Activated naive CD4-positive, alpha-beta T cell treated with anti-CD3 and anti-CD28 coated beads for 36 hours (primary cell): Measurements from ENCODE around the gene LIN7B. TPM values are rescaled to one million over a fixed set of nuclear protein-coding genes. Genes with fewer than 3 reads are reported as not detected.

Source experiments
- CTCF ChIA-PET: fragments of 350-600 bp; sonication (Branson Sonifier 250); formaldehyde crosslinking; loops from one replicate; lab custom pipeline; 2021; ENCODE audit warnings: antibody characterized with exemption; lab: Charles Lee
- DNase-seq: peaks from one replicate; pipeline ENCODE4 v3.0.0-alpha.2; 2020
- H3K27ac Mint-ChIP-seq: one replicate; pipeline ENCODE4 v1.8.0; 2021; ENCODE audit warnings: mild to moderate bottlenecking, mixed read lengths
- H3K27me3 Mint-ChIP-seq: one replicate; pipeline ENCODE4 v1.8.0; 2021; ENCODE audit warnings: low read depth, mixed read lengths
- H3K36me3 Mint-ChIP-seq: one replicate; pipeline ENCODE4 v1.8.0; 2021; ENCODE audit warnings: low read depth, mixed read lengths
- H3K4me1 Mint-ChIP-seq: one replicate; pipeline ENCODE4 v1.8.0; 2021; ENCODE audit warnings: low read depth, mixed read lengths
- H3K4me3 Mint-ChIP-seq: one replicate; pipeline ENCODE4 v1.8.0; 2021; ENCODE audit warnings: mild to moderate bottlenecking, moderate library complexity, mixed read lengths
- H3K9me3 Mint-ChIP-seq: one replicate; pipeline ENCODE4 v1.8.0; 2021; ENCODE audit warnings: mixed read lengths
- intact Hi-C: fragments of 100-400 bp; cut with micrococcal nuclease; formaldehyde crosslinking; loops from one replicate; pipeline ENCODE4 v1.15.1; 2023
- total RNA-seq, 2 experiments: library from RNA; stranded (reverse); gene quantifications; one replicate each; pipeline ENCODE4 v1.2.3, GENCODE V29; 2021

LIN7B gene
- total RNA-seq, 2 experiments from 2014 or later, result 3.4 to 3.8 TPM

DNA sequence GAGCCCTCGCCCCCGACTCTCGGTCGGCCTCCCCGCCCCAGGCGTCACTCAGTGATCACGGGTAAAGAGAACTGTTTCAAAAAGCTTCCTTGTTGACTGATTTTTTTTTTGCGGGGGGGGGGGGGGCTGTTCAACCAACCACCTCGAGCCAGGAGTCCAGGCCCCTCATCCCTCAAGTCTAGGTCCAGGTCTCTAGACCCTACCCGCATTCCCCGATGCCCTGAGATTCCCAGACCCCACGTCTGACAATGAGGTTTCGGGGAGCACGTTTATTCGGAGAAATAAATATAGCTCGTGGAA lies 36.7 kb downstream of the LIN7B start:
- peaks cover 20% of the 10 kb centered on the region for H3K4me1 Mint-ChIP-seq
- H3K27ac Mint-ChIP-seq, result no peak overlapping the region
- intact Hi-C loops, result loop anchor here (2.0 kb wide), 1 partner anchor 32 kb away; the partner anchor contains the start of genes C19orf73 and PPFIA3
- DNase-seq, result no peak
- H3K9me3 Mint-ChIP-seq, result no peaks in the 10 kb centered on the region
- no peaks in the 10 kb centered on the region for H3K36me3 Mint-ChIP-seq
- CTCF ChIA-PET, result interaction anchor here (0.5 to 3.2 kb wide), 4 partner anchors 37 to 661 kb away, joined by 4 to 9 read pairs (median 4); partner anchors contain the start of gene LIN7B
- H3K27me3 Mint-ChIP-seq, result peaks cover 80% of the 10 kb centered on the region
- peak overlapping the region; percentile 24 for H3K4me3 Mint-ChIP-seq

DNA sequence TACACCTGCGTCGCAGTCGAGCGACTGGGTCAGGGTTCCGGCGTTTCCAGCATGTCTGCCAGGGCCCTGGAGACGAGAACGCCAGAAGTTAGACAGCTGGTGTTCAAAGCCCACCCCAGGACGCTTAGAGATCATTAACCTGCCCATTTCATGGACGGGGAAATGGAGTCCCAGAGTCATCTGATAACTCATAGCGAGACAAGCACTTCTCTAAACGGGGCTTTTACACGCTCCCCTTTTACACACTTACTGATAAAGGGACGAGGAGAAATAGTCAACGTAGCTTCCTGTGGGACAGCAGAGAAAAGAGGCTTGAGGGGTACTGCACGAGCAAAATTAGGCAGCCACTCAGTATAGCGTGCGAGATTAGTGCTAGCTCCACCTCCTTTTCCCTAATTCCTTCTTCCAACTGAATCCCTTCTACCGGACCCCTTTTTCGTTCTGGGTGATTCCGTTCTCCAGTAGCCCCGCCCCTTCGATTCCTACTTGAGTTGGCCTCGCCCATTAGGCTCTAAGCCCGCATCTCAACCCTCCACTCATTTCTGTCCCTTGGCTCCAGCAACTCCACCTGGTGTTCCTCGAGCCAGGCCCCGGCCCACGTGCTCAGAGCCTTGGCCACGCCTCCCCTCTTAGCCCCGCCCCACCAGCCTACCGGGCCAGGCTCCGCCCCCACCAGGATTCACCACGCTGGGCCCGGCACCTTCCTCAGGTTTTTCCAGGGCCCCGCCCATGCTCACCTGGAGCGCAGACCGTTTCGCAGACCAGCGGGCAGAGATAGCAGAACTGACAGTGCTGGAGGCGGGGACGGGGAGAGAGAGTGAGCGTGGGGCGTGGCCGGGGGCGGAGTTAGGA lies 37.3 kb downstream of the LIN7B start:
- Mint-ChIP-seq H3K27me3 (peaks cover 80% of the 10 kb centered on the region), H3K36me3 (no peaks in the 10 kb centered on the region), H3K9me3 (no peaks in the 10 kb centered on the region), H3K4me1 (peaks cover 20% of the 10 kb centered on the region), H3K4me3 (no peak overlapping the region), H3K27ac (no peak overlapping the region)
- CTCF ChIA-PET, result interaction anchor here (0.5 to 3.2 kb wide), 4 partner anchors 37 to 662 kb away, joined by 4 to 9 read pairs (median 4); partner anchors contain the start of gene LIN7B
- intact Hi-C loops, result loop anchor here (2.0 kb wide), 1 partner anchor 33 kb away; the partner anchor contains the start of genes C19orf73 and PPFIA3
- peak; percentile 52 for DNase-seq

DNA sequence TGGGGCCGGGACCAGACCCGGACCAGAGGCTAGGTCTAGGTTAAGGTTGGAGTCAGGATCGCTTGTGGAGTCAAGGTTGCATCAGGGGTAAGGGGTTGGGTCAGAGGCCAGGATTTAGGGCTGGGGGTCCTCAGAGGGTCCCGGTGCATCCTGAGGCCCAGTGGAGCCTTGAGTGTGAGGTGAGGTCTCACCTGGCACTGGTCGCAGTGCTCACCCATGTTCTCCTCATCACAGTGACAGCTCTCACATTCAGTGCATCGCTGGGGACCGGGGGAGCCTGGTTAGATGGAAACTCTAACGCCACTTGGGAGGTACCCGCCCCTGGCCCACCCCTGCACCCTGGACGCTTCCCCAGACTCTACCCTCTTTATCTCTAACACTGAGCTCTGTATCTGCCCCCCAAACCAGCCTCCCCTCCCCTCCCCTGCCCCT lies 38.0 kb downstream of the LIN7B start:
- H3K4me3 Mint-ChIP-seq, result no peak overlapping the region
- intact Hi-C loops, result no loop called here

DNA sequence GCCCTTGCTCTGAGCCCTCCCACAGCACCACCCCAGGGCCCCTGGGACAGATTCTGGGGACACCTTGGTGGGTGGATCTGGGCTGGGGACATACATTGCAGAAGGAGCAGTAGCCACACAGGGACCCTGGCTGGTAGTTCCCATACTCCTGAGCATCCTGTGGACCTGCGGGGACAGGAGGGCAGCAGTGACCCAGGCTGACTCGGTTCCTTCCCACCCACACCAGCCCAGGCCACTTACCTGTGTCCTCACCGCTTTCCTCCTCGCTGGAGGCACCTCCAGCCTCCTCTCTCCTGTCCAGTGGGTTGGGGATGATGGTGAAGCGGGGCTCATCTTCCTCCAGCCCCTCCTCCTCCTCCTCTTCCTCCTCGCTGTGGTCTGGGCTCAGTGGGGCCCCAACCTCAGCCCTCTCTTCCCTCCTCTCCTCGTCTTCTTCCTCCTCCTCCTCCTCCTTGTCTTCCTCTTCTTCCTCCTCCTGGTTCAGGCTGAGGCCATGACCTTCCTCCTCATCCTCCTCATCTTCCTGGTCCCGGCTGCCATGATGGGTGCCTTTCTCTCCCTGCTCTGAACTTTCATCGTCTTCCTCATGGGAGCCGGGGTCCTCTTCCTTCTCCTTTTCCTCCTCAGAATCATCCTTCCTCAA lies 39.1 kb downstream of the LIN7B start:
- H3K4me3 Mint-ChIP-seq, result no peak overlapping the region

More for the DNA sequence above, 38.0 kb downstream of the LIN7B start:
- no peak overlapping the region for H3K27ac Mint-ChIP-seq
- no peaks in the 10 kb centered on the region for H3K36me3 Mint-ChIP-seq
- peaks cover 77% of the 10 kb centered on the region for H3K27me3 Mint-ChIP-seq
- CTCF ChIA-PET, result no interaction called here
- peaks cover 20% of the 10 kb centered on the region for H3K4me1 Mint-ChIP-seq
- no peak for DNase-seq
- H3K9me3 Mint-ChIP-seq, result no peaks in the 10 kb centered on the region

DNA sequence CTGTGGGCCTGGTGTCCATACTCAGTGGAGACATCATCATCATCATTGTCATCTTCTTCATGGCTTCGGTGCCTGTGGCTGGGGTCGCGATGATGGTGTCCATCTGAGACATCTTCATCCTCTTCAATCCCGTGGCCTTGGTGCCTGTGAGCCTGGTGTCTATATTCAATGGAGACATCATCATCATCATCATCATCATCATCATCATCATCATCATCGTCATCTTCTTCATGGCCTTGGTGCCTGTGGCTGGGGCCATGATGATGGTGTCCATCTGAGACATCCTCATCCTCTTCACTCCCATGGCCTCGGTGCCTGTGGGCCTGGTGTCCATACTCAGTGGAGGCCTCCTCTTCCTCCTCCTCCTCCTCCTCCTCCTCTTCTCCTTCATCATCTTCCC lies 40.1 kb downstream of the LIN7B start:
- Mint-ChIP-seq H3K4me1 (peaks cover 23% of the 10 kb centered on the region), H3K36me3 (no peaks in the 10 kb centered on the region), H3K27me3 (peaks cover 72% of the 10 kb centered on the region), H3K9me3 (no peaks in the 10 kb centered on the region), H3K27ac (no peak overlapping the region), H3K4me3 (no peak overlapping the region)
- intact Hi-C loops, result no loop called here
- no peak for DNase-seq
- CTCF ChIA-PET, result no interaction called here

More for the DNA sequence above, 39.1 kb downstream of the LIN7B start:
- peaks cover 77% of the 10 kb centered on the region for H3K27me3 Mint-ChIP-seq
- H3K9me3 Mint-ChIP-seq, result no peaks in the 10 kb centered on the region
- peaks cover 24% of the 10 kb centered on the region for H3K4me1 Mint-ChIP-seq
- no peak for DNase-seq
- H3K36me3 Mint-ChIP-seq, result no peaks in the 10 kb centered on the region
- CTCF ChIA-PET, result no interaction called here
- no peak overlapping the region for H3K27ac Mint-ChIP-seq
- intact Hi-C loops, result no loop called here

DNA sequence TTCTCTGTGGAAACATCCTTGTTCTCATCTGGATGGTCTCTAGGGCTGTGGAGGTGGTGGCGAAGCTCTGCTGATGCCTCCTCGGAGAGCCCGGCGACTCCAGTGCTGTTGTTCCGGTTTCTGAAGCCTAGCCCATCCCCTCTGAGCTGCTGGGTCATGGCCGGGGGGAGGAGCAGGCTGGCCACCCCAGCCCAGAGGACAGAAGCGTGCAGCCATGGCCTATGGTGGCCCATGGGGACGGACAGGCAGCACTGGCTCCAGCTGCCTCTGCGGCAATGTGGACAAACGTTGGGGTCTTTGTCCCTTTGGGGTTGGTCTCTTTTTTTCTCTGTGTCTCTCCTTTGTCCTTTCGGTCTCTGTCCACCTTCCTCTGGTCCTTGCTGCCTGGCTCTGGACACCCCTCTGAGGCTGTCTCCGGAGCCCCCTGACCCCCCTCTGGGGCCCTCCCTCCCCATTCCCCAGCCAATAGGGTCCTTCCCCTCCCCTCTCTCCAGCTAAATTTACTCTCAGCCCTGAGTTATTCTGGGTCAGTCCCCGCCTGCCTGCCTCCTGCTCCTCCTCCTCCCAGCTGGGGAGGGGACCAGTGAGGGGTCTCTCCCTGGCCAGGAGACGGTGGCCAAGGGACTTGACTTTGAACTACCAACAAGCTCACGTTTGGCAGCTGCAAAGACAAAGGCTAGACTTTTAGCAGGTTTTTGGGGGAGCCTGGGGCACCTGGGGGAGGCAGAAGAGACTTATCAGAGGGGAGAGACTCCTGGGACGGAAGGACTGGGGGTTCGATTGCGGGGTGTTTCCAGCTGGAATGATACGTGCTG lies 41.0 kb downstream of the LIN7B start, which contains the start of gene HRC:
TSS of gene HRC (minus strand) at position 392 of the 815 bp plus-strand sequence. CDS start at position 233, 159 bp downstream.
- Mint-ChIP-seq H3K4me1 (peaks cover 14% of the 10 kb centered on the region), H3K9me3 (no peaks in the 10 kb centered on the region), H3K36me3 (no peaks in the 10 kb centered on the region), H3K4me3 (no peak within 1 kb of the TSS), H3K27me3 (peaks cover 70% of the 10 kb centered on the region), H3K27ac (no peak within 1 kb of the TSS)
- CTCF ChIA-PET, result no interaction called here
- intact Hi-C loops, result no loop called here
- no peak for DNase-seq

DNA sequence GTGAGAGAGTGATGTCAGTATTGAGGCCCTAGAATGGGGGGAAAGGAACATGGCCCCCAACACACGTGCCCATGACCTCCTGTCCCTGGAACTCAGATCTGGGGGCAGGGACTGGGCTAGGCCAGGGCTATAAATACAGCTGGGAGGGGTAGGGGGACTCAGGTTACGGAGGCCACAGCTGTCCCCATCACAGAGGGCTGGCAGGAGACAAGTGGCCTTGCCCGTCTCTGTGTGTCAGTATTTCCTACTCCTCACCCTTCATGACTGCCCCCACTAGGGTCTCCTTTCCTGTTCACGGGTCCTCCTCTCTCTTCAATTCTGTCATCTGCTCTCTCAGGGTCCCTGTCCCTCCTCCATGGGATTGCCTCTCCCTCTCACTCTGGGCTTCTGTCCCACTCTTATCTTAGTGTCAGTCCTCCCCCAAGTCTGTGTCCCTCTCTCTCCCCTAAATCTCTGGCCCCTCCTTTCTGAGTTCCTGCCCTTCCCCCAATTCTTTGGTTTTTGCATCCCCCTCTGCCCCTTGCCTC lies 41.7 kb downstream of the LIN7B start:
- no peak overlapping the region for H3K4me3 Mint-ChIP-seq
- peaks cover 74% of the 10 kb centered on the region for H3K27me3 Mint-ChIP-seq
- no peaks in the 10 kb centered on the region for H3K36me3 Mint-ChIP-seq
- H3K9me3 Mint-ChIP-seq, result no peaks in the 10 kb centered on the region
- CTCF ChIA-PET, result no interaction called here
- no peak overlapping the region for H3K27ac Mint-ChIP-seq
- intact Hi-C loops, result no loop called here
- no peak for DNase-seq
- peaks cover 12% of the 10 kb centered on the region for H3K4me1 Mint-ChIP-seq

DNA sequence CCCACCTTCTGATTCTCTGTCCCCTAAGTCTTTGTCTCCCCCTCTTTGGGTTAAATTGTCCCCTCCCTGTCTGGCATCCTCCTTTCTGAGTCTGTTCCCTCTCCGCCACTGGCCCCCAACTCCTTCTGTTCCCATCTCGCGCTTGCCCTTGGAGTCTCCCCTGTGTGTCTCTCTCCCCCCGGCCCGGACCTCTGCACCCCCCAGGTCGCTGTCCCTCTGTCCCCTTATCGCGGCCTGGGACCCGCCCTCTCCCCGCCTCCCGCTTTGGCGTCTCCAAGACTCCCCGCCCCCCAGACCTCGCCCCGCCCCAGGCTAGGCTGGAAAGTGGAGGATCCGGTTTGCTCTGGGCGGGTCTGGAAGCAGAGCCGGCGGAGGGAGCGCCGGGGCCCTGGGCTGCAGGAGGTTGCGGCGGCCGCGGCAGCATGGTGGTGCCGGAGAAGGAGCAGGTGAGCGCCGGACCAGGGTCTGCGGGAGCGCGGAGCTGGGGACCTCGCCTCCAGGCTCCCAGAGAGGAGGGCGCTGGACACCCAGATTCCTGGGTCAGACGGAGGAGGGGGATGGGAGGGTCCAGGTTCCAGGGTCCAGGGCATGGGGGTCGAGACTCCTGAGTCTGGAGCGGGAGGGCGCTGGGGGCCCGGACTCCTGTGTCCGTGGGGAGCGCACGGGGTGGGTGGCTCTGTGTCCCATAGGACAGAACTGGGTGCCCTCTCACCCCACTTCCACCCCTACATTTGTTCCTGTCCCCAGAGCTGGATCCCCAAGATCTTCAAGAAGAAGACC lies 43.5 kb downstream of the LIN7B start, which contains the start of gene TRPM4:
TSS of gene TRPM4 (plus strand) at position 348 of the 780 bp plus-strand sequence. CDS start at position 423, 75 bp downstream.
- peak; percentile 68 for DNase-seq
- peaks cover 8% of the 10 kb centered on the region for H3K4me1 Mint-ChIP-seq
- no peaks in the 10 kb centered on the region for H3K36me3 Mint-ChIP-seq
- no peak within 1 kb of the TSS for H3K27ac Mint-ChIP-seq
- intact Hi-C loops, result no loop called here
- H3K9me3 Mint-ChIP-seq, result no peaks in the 10 kb centered on the region
- CTCF ChIA-PET, result no interaction called here
- H3K4me3 Mint-ChIP-seq, result peak within 1 kb of the TSS; percentile 48
- H3K27me3 Mint-ChIP-seq, result peaks cover 62% of the 10 kb centered on the region

DNA sequence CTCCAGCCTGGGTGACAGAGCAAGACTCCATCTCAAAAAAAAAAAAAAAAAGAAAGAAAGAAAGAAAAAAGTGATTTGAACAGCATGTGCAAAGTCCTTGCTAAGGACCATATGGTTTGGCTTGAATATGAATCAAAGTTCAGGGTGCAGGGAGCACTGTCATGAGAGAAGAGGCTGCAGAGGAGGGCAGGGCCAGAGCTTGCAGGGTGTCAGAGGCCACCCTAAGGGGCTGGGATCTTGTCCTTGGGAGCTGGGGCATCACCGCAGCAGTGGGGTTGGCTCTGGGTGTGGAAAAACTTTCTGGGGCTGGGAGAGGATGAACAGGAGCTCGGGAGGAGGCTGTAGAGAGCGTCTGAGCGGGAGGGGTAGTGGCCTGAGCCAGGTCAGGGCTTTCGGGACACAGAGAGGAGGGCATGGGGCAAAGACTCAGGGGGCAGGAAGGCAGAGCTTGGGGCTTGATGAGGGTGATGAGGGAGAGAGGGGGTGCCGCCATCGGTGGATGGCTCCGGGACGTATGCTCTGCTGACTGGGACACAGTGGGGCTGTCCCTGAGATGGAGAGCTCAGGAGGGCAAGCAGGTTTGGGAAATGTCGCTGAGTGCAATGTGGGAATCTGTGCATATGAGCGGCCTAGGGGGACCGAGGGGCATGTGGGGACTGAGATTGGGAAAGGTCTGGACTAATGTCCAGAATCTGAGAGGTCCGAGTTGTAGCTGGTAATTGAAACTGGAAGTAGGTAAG lies 46.5 kb downstream of the LIN7B start:
- Mint-ChIP-seq H3K27me3 (peaks cover 36% of the 10 kb centered on the region), H3K27ac (no peak overlapping the region), H3K9me3 (no peaks in the 10 kb centered on the region), H3K36me3 (no peaks in the 10 kb centered on the region), H3K4me3 (no peak overlapping the region), H3K4me1 (peaks cover 8% of the 10 kb centered on the region)
- no peak for DNase-seq
- intact Hi-C loops, result no loop called here
- CTCF ChIA-PET, result interaction anchor here (0.7 to 1.2 kb wide), 2 partner anchors 38 to 57 kb away, joined by 4 to 6 read pairs; no protein-coding TSS in a partner anchor

DNA sequence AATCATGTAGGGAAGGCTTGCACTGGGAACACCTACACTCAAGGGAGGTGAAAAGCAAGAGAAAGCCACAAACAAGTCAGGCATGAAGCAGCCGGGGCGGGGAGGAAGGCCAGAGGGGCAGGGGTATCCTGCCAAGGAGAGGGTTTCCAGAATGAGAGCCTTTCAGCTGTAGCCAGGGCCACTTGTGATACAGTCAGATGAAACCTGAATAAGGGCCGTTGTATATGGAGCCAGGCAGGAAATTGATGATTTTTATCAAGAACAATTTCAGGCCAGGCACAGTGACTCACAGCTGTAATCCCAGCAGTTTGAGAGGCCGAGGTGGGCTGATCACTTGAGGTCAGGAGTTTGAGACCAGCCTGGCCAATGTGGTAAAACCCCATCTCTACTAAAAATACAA lies 47.8 kb downstream of the LIN7B start:
- no peak for DNase-seq
- Mint-ChIP-seq H3K9me3 (no peaks in the 10 kb centered on the region), H3K36me3 (no peaks in the 10 kb centered on the region), H3K4me3 (no peak overlapping the region), H3K4me1 (peaks cover 8% of the 10 kb centered on the region), H3K27ac (no peak overlapping the region), H3K27me3 (peaks cover 34% of the 10 kb centered on the region)
- CTCF ChIA-PET, result interaction anchor here (1.0 kb wide), 2 partner anchors 37 kb away, joined by 3 read pairs; no protein-coding TSS in a partner anchor
- intact Hi-C loops, result no loop called here
